GM18526 (cell line): Measurements from ENCODE around the gene IQGAP2.

Experiments used
- POLR2A ChIP-seq: IDR thresholded peaks from 3 replicates; pipeline ENCODE4 v1.6.1; 2011; ENCODE audit not compliant: insufficient read length; ENCODE audit errors: extremely low read depth

IQGAP2 gene

GRCh38 chr5:76729373-76730290 lies 326.5 kb downstream of the IQGAP2 start:
- no peak for TF ChIP-seq POLR2A

GRCh38 chr5:76732405-76733048 lies 329.4 kb downstream of the IQGAP2 start:
- TF ChIP-seq POLR2A: no peak

GRCh38 chr5:76733049-76733417 lies 329.9 kb downstream of the IQGAP2 start:
- no peak for TF ChIP-seq POLR2A

- TF ChIP-seq POLR2A: no peak
Measured at GRCh38 chr5:76735762-76736545, 332.9 kb downstream of the IQGAP2 start.

GRCh38 chr5:76736679-76737556 lies 333.8 kb downstream of the IQGAP2 start:
- no peak for TF ChIP-seq POLR2A

- TF ChIP-seq POLR2A: no peak
Measured at GRCh38 chr5:76737846-76738245, 334.8 kb downstream of the IQGAP2 start.

GRCh38 chr5:76742583-76742982 lies 339.5 kb downstream of the IQGAP2 start:
- no peak for TF ChIP-seq POLR2A

GRCh38 chr5:76744632-76745031 lies 341.5 kb downstream of the IQGAP2 start:
- no peak for TF ChIP-seq POLR2A

GRCh38 chr5:76745670-76746069 lies 342.6 kb downstream of the IQGAP2 start:
- no peak for TF ChIP-seq POLR2A

- no peak for TF ChIP-seq POLR2A
Measured at GRCh38 chr5:76746677-76747076, 343.6 kb downstream of the IQGAP2 start.

GRCh38 chr5:76747706-76748105 lies 344.6 kb downstream of the IQGAP2 start:
- TF ChIP-seq POLR2A: no peak

- TF ChIP-seq POLR2A: no peak
Measured at GRCh38 chr5:76751291-76751690, 348.2 kb downstream of the IQGAP2 start.

- TF ChIP-seq POLR2A: no peak
Measured at GRCh38 chr5:76754668-76755078, 351.6 kb downstream of the IQGAP2 start.

GRCh38 chr5:76755779-76756637 lies 352.9 kb downstream of the IQGAP2 start:
- TF ChIP-seq POLR2A: no peak
